ENCODE data around the gene RGR.

RGR gene

DNA sequence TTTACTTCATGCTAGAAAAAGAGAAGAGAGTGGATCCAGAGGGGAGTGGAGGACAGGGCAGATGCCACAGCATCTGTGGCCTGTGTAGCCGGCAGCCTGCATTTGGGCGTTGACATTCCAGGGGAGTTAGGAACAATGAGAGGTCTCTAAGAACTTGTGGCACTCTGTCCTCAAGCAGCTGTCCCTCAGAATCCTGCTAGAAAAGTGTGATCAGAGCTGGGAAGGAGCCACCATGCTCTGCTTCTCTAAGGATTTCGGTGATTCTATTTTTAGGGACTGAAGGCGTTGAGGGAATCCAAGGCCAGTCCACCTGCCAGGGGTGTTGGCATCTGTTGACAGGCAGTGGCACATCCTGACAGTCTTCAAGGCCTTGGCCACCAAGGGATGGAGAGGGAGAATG is 27.1 kb upstream of the RGR start:
- H3K27ac ChIP-seq (ENCODE audit: low read length), result no peak overlapping the region
- H3K27me3 ChIP-seq (ENCODE audit: control insufficient read depth, insufficient read depth, low read length), result no peaks in the 10 kb centered on the region
- no peak overlapping the region for H3K4me3 ChIP-seq (ENCODE audit: low read length)
- no peaks in the 10 kb centered on the region for H3K36me3 ChIP-seq (ENCODE audit: control insufficient read depth, insufficient read depth, low read length)
- no peak for DNase-seq (ENCODE audit: low read depth, low spot score)
- no peaks in the 10 kb centered on the region for H3K9me3 ChIP-seq (ENCODE audit: control insufficient read depth, insufficient read depth, low read length)
- peaks cover 4% of the 10 kb centered on the region for H3K4me1 ChIP-seq (ENCODE audit: control insufficient read depth, insufficient read depth, low read length)
- no CpG with 5 or more reads among the region's 4 CpGs for WGBS (ENCODE audit: insufficient coverage, insufficient read length)

DNA sequence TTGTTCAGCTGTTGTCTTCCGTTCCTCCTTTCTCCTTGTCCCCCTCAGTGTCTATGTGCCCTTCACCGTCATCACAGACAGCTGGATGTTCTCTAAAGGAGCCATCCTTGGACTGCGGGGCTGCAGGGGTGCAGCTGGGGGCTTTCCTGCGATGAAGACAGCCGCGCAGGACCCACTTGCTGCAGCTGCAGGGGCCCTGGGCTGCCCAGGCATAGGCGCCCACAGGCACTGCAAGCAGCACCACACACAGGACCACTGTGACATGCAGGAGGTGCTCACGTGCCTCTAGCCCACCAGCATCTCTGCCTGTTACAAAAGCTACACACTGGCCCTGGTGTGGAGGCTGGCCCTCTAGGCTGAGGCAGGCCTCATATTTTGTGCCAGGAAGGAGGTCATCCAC is 22.9 kb upstream of the RGR start:
- H3K4me3 ChIP-seq (ENCODE audit: low read length), result no peak overlapping the region
- no peaks in the 10 kb centered on the region for H3K36me3 ChIP-seq (ENCODE audit: control insufficient read depth, insufficient read depth, low read length)
- no peak overlapping the region for H3K27ac ChIP-seq (ENCODE audit: low read length)
- no peaks in the 10 kb centered on the region for H3K27me3 ChIP-seq (ENCODE audit: control insufficient read depth, insufficient read depth, low read length)
- no peaks in the 10 kb centered on the region for H3K4me1 ChIP-seq (ENCODE audit: control insufficient read depth, insufficient read depth, low read length)
- no peak for DNase-seq (ENCODE audit: low read depth, low spot score)
- WGBS (ENCODE audit: insufficient coverage, insufficient read length), result no CpG with 5 or more reads among the region's 8 CpGs
- H3K9me3 ChIP-seq (ENCODE audit: control insufficient read depth, insufficient read depth, low read length), result no peaks in the 10 kb centered on the region

GRCh38 chr10:84224411-84225028 is 20.3 kb upstream of the RGR start:
- no CpG with 5 or more reads among the region's 6 CpGs for WGBS (ENCODE audit: insufficient coverage, insufficient read length)
- no peaks in the 10 kb centered on the region for H3K4me1 ChIP-seq (ENCODE audit: control insufficient read depth, insufficient read depth, low read length)
- H3K36me3 ChIP-seq (ENCODE audit: control insufficient read depth, insufficient read depth, low read length), result no peaks in the 10 kb centered on the region
- DNase-seq (ENCODE audit: low read depth, low spot score), result peak; percentile 31
- no peaks in the 10 kb centered on the region for H3K27me3 ChIP-seq (ENCODE audit: control insufficient read depth, insufficient read depth, low read length)
- H3K4me3 ChIP-seq (ENCODE audit: low read length), result no peak overlapping the region
- no peak overlapping the region for H3K27ac ChIP-seq (ENCODE audit: low read length)
- no peaks in the 10 kb centered on the region for H3K9me3 ChIP-seq (ENCODE audit: control insufficient read depth, insufficient read depth, low read length)

- Histone ChIP-seq H3K27me3 (ENCODE audit: control insufficient read depth, insufficient read depth, low read length) (no peaks in the 10 kb centered on the region), H3K4me1 (ENCODE audit: control insufficient read depth, insufficient read depth, low read length) (no peaks in the 10 kb centered on the region), H3K27ac (ENCODE audit: low read length) (no peak within 1 kb of the TSS), H3K9me3 (ENCODE audit: control insufficient read depth, insufficient read depth, low read length) (no peaks in the 10 kb centered on the region), H3K36me3 (ENCODE audit: control insufficient read depth, insufficient read depth, low read length) (no peaks in the 10 kb centered on the region), H3K4me3 (ENCODE audit: low read length) (no peak within 1 kb of the TSS)
- DNase-seq (ENCODE audit: low read depth, low spot score), result no peak
- no CpG with 5 or more reads among the region's 6 CpGs for WGBS (ENCODE audit: insufficient coverage, insufficient read length)
Observed at GRCh38 chr10:84225427-84226173, 19.3 kb upstream of the RGR start, which contains the start of gene LRIT2. TSS of gene LRIT2 (minus strand) at chr10:84225544. CDS start at chr10:84225520, 24 bp downstream.

DNA sequence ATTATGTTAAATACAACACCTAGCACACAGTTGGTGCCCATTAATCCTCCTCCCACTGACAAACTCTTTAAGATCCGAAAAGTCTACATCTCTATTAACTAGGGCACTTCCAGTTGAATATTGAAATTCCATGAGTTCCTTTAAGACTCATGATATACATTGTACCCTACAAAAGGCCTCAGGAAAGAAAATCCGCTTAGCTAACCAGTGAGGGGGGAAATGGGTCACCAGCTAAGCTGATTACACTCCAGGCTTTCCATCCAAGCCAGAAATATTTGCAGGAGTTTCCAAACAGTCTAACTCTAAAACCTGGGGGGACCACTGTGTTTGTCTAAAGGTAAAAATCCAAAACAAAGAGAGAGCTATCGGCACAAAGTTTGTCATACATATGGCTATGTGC is 18.2 kb upstream of the RGR start:
- Histone ChIP-seq H3K36me3 (ENCODE audit: control insufficient read depth, insufficient read depth, low read length) (no peaks in the 10 kb centered on the region), H3K4me3 (ENCODE audit: low read length) (no peak overlapping the region), H3K27me3 (ENCODE audit: control insufficient read depth, insufficient read depth, low read length) (no peaks in the 10 kb centered on the region), H3K4me1 (ENCODE audit: control insufficient read depth, insufficient read depth, low read length) (no peaks in the 10 kb centered on the region), H3K27ac (ENCODE audit: low read length) (no peak overlapping the region), H3K9me3 (ENCODE audit: control insufficient read depth, insufficient read depth, low read length) (no peaks in the 10 kb centered on the region)
- no CpG with 5 or more reads among the region's 3 CpGs for WGBS (ENCODE audit: insufficient coverage, insufficient read length)
- DNase-seq (ENCODE audit: low read depth, low spot score), result no peak

- H3K27ac ChIP-seq (ENCODE audit: low read length), result no peak overlapping the region
- no peaks in the 10 kb centered on the region for H3K36me3 ChIP-seq (ENCODE audit: control insufficient read depth, insufficient read depth, low read length)
- no CpG with 5 or more reads among the region's 4 CpGs for WGBS (ENCODE audit: insufficient coverage, insufficient read length)
- DNase-seq (ENCODE audit: low read depth, low spot score), result no peak
- H3K4me1 ChIP-seq (ENCODE audit: control insufficient read depth, insufficient read depth, low read length), result no peaks in the 10 kb centered on the region
- no peak overlapping the region for H3K4me3 ChIP-seq (ENCODE audit: low read length)
- H3K9me3 ChIP-seq (ENCODE audit: control insufficient read depth, insufficient read depth, low read length), result no peaks in the 10 kb centered on the region
- H3K27me3 ChIP-seq (ENCODE audit: control insufficient read depth, insufficient read depth, low read length), result no peaks in the 10 kb centered on the region
Observed at GRCh38 chr10:84227810-84228209, 17.0 kb upstream of the RGR start.

- no peak overlapping the region for H3K4me3 ChIP-seq (ENCODE audit: low read length)
- no peak for DNase-seq (ENCODE audit: low read depth, low spot score)
- H3K36me3 ChIP-seq (ENCODE audit: control insufficient read depth, insufficient read depth, low read length), result no peaks in the 10 kb centered on the region
- no peak overlapping the region for H3K27ac ChIP-seq (ENCODE audit: low read length)
- no peaks in the 10 kb centered on the region for H3K9me3 ChIP-seq (ENCODE audit: control insufficient read depth, insufficient read depth, low read length)
- H3K27me3 ChIP-seq (ENCODE audit: control insufficient read depth, insufficient read depth, low read length), result no peaks in the 10 kb centered on the region
- H3K4me1 ChIP-seq (ENCODE audit: control insufficient read depth, insufficient read depth, low read length), result no peaks in the 10 kb centered on the region
- no CpG with 5 or more reads among the region's 1 CpG for WGBS (ENCODE audit: insufficient coverage, insufficient read length)
Observed at GRCh38 chr10:84230359-84230758, 14.5 kb upstream of the RGR start.

DNA sequence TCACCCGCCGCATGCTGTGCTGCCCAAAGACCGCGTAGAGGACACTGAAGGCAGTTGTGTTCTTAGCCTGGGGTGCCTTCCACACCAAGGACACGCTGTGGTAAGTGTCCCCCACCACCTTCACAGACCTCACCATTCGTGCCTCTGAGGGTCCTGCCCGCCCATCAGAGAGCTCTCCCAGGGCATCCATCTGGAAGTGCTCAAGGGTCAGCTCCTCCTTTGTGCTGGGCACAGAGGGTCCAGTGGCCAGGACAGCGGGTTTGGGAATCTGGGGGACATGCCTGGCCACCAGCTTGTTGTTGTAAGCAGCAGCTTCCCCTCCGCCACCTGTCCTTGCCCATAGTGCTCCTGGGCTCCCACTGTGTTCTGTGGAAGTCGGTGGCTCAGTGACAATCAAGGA is 12.5 kb upstream of the RGR start:
- no peaks in the 10 kb centered on the region for H3K36me3 ChIP-seq (ENCODE audit: control insufficient read depth, insufficient read depth, low read length)
- no peaks in the 10 kb centered on the region; the same call in 1 of the 2 replicates for H3K27me3 ChIP-seq (ENCODE audit: control insufficient read depth, insufficient read depth, low read length)
- H3K9me3 ChIP-seq (ENCODE audit: control insufficient read depth, insufficient read depth, low read length), result no peaks in the 10 kb centered on the region
- WGBS (ENCODE audit: insufficient coverage, insufficient read length), result no CpG with 5 or more reads among the region's 10 CpGs
- DNase-seq (ENCODE audit: low read depth, low spot score), result no peak
- no peaks in the 10 kb centered on the region for H3K4me1 ChIP-seq (ENCODE audit: control insufficient read depth, insufficient read depth, low read length)
- H3K27ac ChIP-seq (ENCODE audit: low read length), result no peak overlapping the region
- no peak overlapping the region for H3K4me3 ChIP-seq (ENCODE audit: low read length)

DNA sequence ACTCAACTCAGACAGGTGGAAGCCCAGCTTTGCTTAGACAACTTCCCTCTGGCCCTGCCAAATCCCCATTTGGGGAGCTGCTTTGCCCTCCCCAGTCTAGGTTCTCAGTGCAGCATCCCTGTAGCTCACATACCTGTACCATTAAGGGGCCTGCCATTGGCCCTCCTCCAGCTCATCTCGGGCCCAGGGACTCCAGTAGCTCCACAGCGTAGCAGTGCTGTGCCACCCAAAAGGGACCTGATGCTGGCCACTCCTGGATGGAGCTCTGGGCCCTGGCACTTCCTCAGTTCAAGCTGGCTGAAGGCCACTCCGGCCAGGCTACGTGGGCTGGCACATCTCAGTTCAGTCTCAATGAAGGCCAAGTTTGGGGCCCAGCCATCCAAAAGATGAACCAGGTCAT is 10.9 kb upstream of the RGR start:
- Histone ChIP-seq H3K27ac (ENCODE audit: low read length) (no peak overlapping the region), H3K27me3 (ENCODE audit: control insufficient read depth, insufficient read depth, low read length) (no peaks in the 10 kb centered on the region; the same call in 1 of the 2 replicates), H3K4me3 (ENCODE audit: low read length) (no peak overlapping the region), H3K4me1 (ENCODE audit: control insufficient read depth, insufficient read depth, low read length) (no peaks in the 10 kb centered on the region), H3K9me3 (ENCODE audit: control insufficient read depth, insufficient read depth, low read length) (no peaks in the 10 kb centered on the region), H3K36me3 (ENCODE audit: control insufficient read depth, insufficient read depth, low read length) (no peaks in the 10 kb centered on the region)
- no CpG with 5 or more reads among the region's 4 CpGs for WGBS (ENCODE audit: insufficient coverage, insufficient read length)
- no peak for DNase-seq (ENCODE audit: low read depth, low spot score)

DNA sequence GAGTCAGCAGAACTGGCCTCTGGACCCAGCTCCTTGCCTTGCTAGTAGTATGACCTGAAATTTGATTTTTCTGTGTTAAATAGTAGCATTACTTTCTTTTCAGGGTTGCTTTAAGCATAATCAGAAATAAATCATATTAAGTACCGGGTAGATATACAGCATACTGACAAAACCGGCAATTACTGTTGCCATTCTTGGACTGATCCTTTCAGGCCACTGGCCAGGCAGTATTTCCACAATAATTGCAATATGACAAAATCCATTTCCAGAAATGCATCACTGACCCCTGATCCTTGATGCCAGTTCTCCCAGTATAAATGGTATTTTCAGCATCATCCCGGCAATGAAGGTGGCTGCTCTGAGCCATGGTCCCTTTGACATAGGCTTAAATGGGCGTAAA is 10.4 kb upstream of the RGR start:
- H3K4me1 ChIP-seq (ENCODE audit: control insufficient read depth, insufficient read depth, low read length), result no peaks in the 10 kb centered on the region
- no peaks in the 10 kb centered on the region for H3K36me3 ChIP-seq (ENCODE audit: control insufficient read depth, insufficient read depth, low read length)
- no peaks in the 10 kb centered on the region; the same call in 1 of the 2 replicates for H3K27me3 ChIP-seq (ENCODE audit: control insufficient read depth, insufficient read depth, low read length)
- no peaks in the 10 kb centered on the region for H3K9me3 ChIP-seq (ENCODE audit: control insufficient read depth, insufficient read depth, low read length)
- DNase-seq (ENCODE audit: low read depth, low spot score), result no peak
- H3K4me3 ChIP-seq (ENCODE audit: low read length), result no peak overlapping the region
- no CpG with 5 or more reads among the region's 4 CpGs for WGBS (ENCODE audit: insufficient coverage, insufficient read length)
- H3K27ac ChIP-seq (ENCODE audit: low read length), result no peak overlapping the region

DNA sequence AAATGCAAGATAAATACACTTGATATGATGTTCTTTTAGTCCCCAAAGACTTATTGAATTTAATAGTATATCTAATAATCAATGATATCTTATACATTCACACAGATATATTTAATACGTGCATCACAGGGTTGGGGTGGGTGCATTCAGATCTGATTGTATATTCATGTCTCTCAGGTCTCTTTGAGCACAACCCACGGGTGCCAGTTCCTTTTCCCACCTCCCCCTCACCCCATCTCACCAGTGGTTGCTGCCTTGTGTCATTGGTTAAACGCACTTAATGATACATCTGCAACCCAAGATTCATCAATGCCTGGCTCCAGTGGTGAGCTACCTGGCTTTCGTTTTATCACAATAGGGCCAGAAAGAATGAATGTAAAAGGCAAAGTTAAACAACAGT is 9.8 kb upstream of the RGR start:
- no peaks in the 10 kb centered on the region for H3K4me1 ChIP-seq (ENCODE audit: control insufficient read depth, insufficient read depth, low read length)
- DNase-seq (ENCODE audit: low read depth, low spot score), result no peak
- H3K27me3 ChIP-seq (ENCODE audit: control insufficient read depth, insufficient read depth, low read length), result no peaks in the 10 kb centered on the region; the same call in 1 of the 2 replicates
- H3K9me3 ChIP-seq (ENCODE audit: control insufficient read depth, insufficient read depth, low read length), result no peaks in the 10 kb centered on the region
- WGBS (ENCODE audit: insufficient coverage, insufficient read length), result no CpG with 5 or more reads among the region's 4 CpGs
- no peak overlapping the region for H3K4me3 ChIP-seq (ENCODE audit: low read length)
- H3K36me3 ChIP-seq (ENCODE audit: control insufficient read depth, insufficient read depth, low read length), result no peaks in the 10 kb centered on the region
- no peak overlapping the region for H3K27ac ChIP-seq (ENCODE audit: low read length)
